HG02623 (cell line): Measurements from ENCODE around the gene NACA2.
"Not testable (repeated sequence)": the region's sequence is repeated elsewhere in the genome, so short reads cannot be mapped to it uniquely, and the experiment has no call there.

ENCODE experiments used
- ATAC-seq: cut with Tn5 transposase; IDR thresholded peaks from one replicate; pipeline ENCODE4 v1.9.1; 2021; ENCODE audit warnings: moderate library complexity; ENCODE audit not compliant: unreplicated experiment

Gene NACA2

GRCh38 chr17:61600621-61601020 is 9.6 kb upstream of the NACA2 start:
- ATAC-seq, result no peak

GRCh38 chr17:61599608-61600007 is 8.6 kb upstream of the NACA2 start:
- ATAC-seq, result no peak

GRCh38 chr17:61598014-61598413 is 7.0 kb upstream of the NACA2 start:
- no peak for ATAC-seq

- ATAC-seq, result no peak
Measured at GRCh38 chr17:61597607-61598006, 6.6 kb upstream of the NACA2 start.

GRCh38 chr17:61595418-61596186 is 4.6 kb upstream of the NACA2 start:
- ATAC-seq, result no peak

GRCh38 chr17:61594294-61594825 is 3.3 kb upstream of the NACA2 start:
- no peak for ATAC-seq

GRCh38 chr17:61593426-61593825 is 2.4 kb upstream of the NACA2 start:
- no peak for ATAC-seq

- no peak for ATAC-seq
Measured at GRCh38 chr17:61591930-61592329, 911 bp upstream of the NACA2 start.

GRCh38 chr17:61589990-61590389 is 1.0 kb downstream of the NACA2 start:
- ATAC-seq, result no peak

GRCh38 chr17:61587807-61588660 is 3.0 kb downstream of the NACA2 start:
- ATAC-seq, result no peak

- no peak for ATAC-seq
Measured at GRCh38 chr17:61587242-61587641, 3.8 kb downstream of the NACA2 start.

- not testable (repeated sequence) for ATAC-seq
Measured at GRCh38 chr17:61586622-61587021, 4.4 kb downstream of the NACA2 start.

GRCh38 chr17:61586031-61586566 is 4.9 kb downstream of the NACA2 start:
- no peak for ATAC-seq

- ATAC-seq, result no peak
Measured at GRCh38 chr17:61584866-61585265, 6.2 kb downstream of the NACA2 start.

- ATAC-seq, result no peak
Measured at GRCh38 chr17:61584266-61584665, 6.8 kb downstream of the NACA2 start.

- no peak for ATAC-seq
Measured at GRCh38 chr17:61583660-61584264, 7.3 kb downstream of the NACA2 start.

- ATAC-seq, result no peak
Measured at GRCh38 chr17:61583242-61583641, 7.8 kb downstream of the NACA2 start.

- no peak for ATAC-seq
Measured at GRCh38 chr17:61582593-61582992, 8.4 kb downstream of the NACA2 start.

GRCh38 chr17:61581611-61582349 is 9.2 kb downstream of the NACA2 start:
- ATAC-seq, result no peak

- no peak for ATAC-seq
Measured at GRCh38 chr17:61580502-61580901, 10.5 kb downstream of the NACA2 start.

- no peak for ATAC-seq
Measured at GRCh38 chr17:61579961-61580360, 11.1 kb downstream of the NACA2 start.
